Measurements from ENCODE around the gene PRAMEF20.
"Not testable (repeated sequence)": the region's sequence is repeated elsewhere in the genome, so short reads cannot be mapped to it uniquely, and the experiment has no call there.

DNA sequence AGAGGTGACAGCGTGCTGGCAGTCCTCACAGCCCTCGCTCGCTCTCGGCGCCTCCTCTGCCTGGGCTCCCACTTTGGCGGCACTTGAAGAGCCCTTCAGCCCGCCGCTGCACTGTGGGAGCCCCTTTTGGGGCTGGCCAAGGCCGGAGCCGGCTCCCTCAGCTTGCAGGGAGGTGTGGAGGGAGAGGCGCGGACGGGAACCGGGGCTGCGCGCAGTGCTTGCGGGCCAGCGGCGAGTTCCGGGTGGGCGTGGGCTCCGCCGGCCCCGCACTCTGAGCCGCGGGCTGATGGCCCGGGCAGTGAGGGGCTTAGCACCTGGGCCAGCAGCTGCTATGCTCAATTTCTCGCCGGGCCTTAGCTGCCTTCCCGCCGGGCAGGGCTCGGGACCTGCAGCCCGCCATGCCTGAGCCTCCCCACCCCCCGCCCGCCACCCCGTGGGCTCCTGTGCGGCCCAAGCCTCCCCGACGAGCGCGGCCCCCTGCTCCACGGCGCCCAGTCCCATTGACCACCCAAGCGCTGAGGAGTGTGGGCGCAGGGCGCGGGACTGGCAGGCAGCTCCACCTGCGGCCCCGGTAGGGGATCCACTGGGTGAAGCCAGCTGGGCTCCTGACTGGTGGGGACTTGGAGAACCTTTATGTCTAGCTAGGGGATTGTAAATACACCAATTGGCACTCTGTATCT is 29.0 kb downstream of the PRAMEF20 start:
- TF ChIP-seq, protein P1, sequence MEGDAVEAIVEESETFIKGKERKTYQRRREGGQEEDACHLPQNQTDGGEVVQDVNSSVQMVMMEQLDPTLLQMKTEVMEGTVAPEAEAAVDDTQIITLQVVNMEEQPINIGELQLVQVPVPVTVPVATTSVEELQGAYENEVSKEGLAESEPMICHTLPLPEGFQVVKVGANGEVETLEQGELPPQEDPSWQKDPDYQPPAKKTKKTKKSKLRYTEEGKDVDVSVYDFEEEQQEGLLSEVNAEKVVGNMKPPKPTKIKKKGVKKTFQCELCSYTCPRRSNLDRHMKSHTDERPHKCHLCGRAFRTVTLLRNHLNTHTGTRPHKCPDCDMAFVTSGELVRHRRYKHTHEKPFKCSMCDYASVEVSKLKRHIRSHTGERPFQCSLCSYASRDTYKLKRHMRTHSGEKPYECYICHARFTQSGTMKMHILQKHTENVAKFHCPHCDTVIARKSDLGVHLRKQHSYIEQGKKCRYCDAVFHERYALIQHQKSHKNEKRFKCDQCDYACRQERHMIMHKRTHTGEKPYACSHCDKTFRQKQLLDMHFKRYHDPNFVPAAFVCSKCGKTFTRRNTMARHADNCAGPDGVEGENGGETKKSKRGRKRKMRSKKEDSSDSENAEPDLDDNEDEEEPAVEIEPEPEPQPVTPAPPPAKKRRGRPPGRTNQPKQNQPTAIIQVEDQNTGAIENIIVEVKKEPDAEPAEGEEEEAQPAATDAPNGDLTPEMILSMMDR (IDR thresholded peaks at IDR 0.05; ENCODE audit: borderline replicate concordance, extremely low read depth, low read length, poor library complexity, severe bottlenecking), result not testable (repeated sequence)
- not testable (repeated sequence) for TF ChIP-seq EZH2 (IDR thresholded peaks at IDR 0.05; ENCODE audit: borderline replicate concordance, low read depth, low read length, severe bottlenecking)

Measured in DND-41 (cell line).